NOMO-1 treated with dmso at 0.1 percent for 144 hours (cell line): Measurements from ENCODE around the gene ANKHD1.
"Not testable (repeated sequence)": the region's sequence is repeated elsewhere in the genome, so short reads cannot be mapped to it uniquely, and the experiment has no call there.

Experiments
- DNase-seq: peaks from one replicate; lab custom pipeline; 2025; ENCODE audit not compliant: unreplicated experiment; lab: John Stamatoyannopoulos, UW

The ANKHD1 gene

GRCh38 chr5:140418862-140419520, 17.4 kb downstream of the ANKHD1 start:
- no peak for DNase-seq

GRCh38 chr5:140420226-140420570, 18.6 kb downstream of the ANKHD1 start:
- no peak for DNase-seq

GRCh38 chr5:140420665-140421361, 19.2 kb downstream of the ANKHD1 start:
- no peak for DNase-seq

- DNase-seq, result not testable (repeated sequence)
These were observed 19.7 kb downstream of the ANKHD1 start for GRCh38 chr5:140421375-140421774.

- no peak for DNase-seq
These were observed 22.0 kb downstream of the ANKHD1 start for GRCh38 chr5:140423609-140424008.

GRCh38 chr5:140424135-140424534, 22.5 kb downstream of the ANKHD1 start:
- DNase-seq, result no peak

- not testable (repeated sequence) for DNase-seq
These were observed 26.1 kb downstream of the ANKHD1 start for GRCh38 chr5:140427726-140428125.

- DNase-seq, result no peak
These were observed 28.1 kb downstream of the ANKHD1 start for GRCh38 chr5:140429724-140430123.

GRCh38 chr5:140432212-140432611, 30.6 kb downstream of the ANKHD1 start:
- no peak for DNase-seq

- DNase-seq, result no peak
These were observed 31.3 kb downstream of the ANKHD1 start for GRCh38 chr5:140432916-140433315.

GRCh38 chr5:140457368-140457767, 55.7 kb downstream of the ANKHD1 start:
- DNase-seq, result not testable (repeated sequence)

GRCh38 chr5:140466981-140467742, 65.5 kb downstream of the ANKHD1 start:
- DNase-seq, result no peak

GRCh38 chr5:140468188-140468587, 66.6 kb downstream of the ANKHD1 start:
- DNase-seq, result no peak

- DNase-seq, result no peak
These were observed 67.6 kb downstream of the ANKHD1 start for GRCh38 chr5:140469259-140469658.

GRCh38 chr5:140480310-140481014, 78.8 kb downstream of the ANKHD1 start:
- no peak for DNase-seq

GRCh38 chr5:140481758-140482157, 80.1 kb downstream of the ANKHD1 start:
- no peak for DNase-seq

- no peak for DNase-seq
These were observed 81.4 kb downstream of the ANKHD1 start for GRCh38 chr5:140483055-140483454.

- DNase-seq, result not testable (repeated sequence)
These were observed 86.5 kb downstream of the ANKHD1 start for GRCh38 chr5:140488141-140488540.

GRCh38 chr5:140488914-140489313, 87.3 kb downstream of the ANKHD1 start:
- DNase-seq, result no peak

GRCh38 chr5:140497897-140498296, 96.3 kb downstream of the ANKHD1 start:
- DNase-seq, result no peak

GRCh38 chr5:140498591-140498990, 97.0 kb downstream of the ANKHD1 start:
- DNase-seq, result no peak
